Measurements from ENCODE around the gene DMAC2L.

DMAC2L gene

GRCh38 chr14:50340963-50341362 lies 28.8 kb downstream of the DMAC2L start:
- no peaks in the 10 kb centered on the region for H3K27me3 ChIP-seq (ENCODE audit: control insufficient read depth in 1 of 2, insufficient read depth in 2 of 2, low read length in 2 of 2)
- no peak overlapping the region for H3K4me3 ChIP-seq (ENCODE audit: low read depth in 1 of 2, low read length in 2 of 2)
- H3K27ac ChIP-seq (ENCODE audit: low read depth, low read length): no peak overlapping the region
- peaks cover 0 to 5% of the 10 kb centered on the region in 2 donors for H3K36me3 ChIP-seq (ENCODE audit: control insufficient read depth in 1 of 2, insufficient read depth in 2 of 2, low read length in 2 of 2)
- H3K9ac ChIP-seq (ENCODE audit: low read depth in 1 of 2, low read length in 2 of 2): no peak overlapping the region
- no peaks in the 10 kb centered on the region for H3K9me3 ChIP-seq (ENCODE audit: control insufficient read depth in 1 of 2, low read length in 2 of 2)
- peaks cover 14 to 30% of the 10 kb centered on the region in 2 donors for H3K4me1 ChIP-seq (ENCODE audit: control insufficient read depth in 1 of 2, insufficient read depth in 2 of 2, low read length in 2 of 2)

GRCh38 chr14:50342221-50343078 lies 30.3 kb downstream of the DMAC2L start:
- H3K4me1 ChIP-seq (ENCODE audit: control insufficient read depth in 1 of 2, insufficient read depth in 2 of 2, low read length in 2 of 2): peaks cover 14 to 23% of the 10 kb centered on the region in 2 donors
- H3K27me3 ChIP-seq (ENCODE audit: control insufficient read depth in 1 of 2, insufficient read depth in 2 of 2, low read length in 2 of 2): no peaks in the 10 kb centered on the region
- H3K36me3 ChIP-seq (ENCODE audit: control insufficient read depth in 1 of 2, insufficient read depth in 2 of 2, low read length in 2 of 2): peaks cover 0 to 4% of the 10 kb centered on the region in 2 donors
- no peak overlapping the region for H3K4me3 ChIP-seq (ENCODE audit: low read depth in 1 of 2, low read length in 2 of 2)
- no peak overlapping the region for H3K27ac ChIP-seq (ENCODE audit: low read depth, low read length)
- no peaks in the 10 kb centered on the region for H3K9me3 ChIP-seq (ENCODE audit: control insufficient read depth in 1 of 2, low read length in 2 of 2)
- H3K9ac ChIP-seq (ENCODE audit: low read depth in 1 of 2, low read length in 2 of 2): no peak overlapping the region

GRCh38 chr14:50343434-50343833 lies 31.3 kb downstream of the DMAC2L start:
- Histone ChIP-seq H3K36me3 (ENCODE audit: control insufficient read depth in 1 of 2, insufficient read depth in 2 of 2, low read length in 2 of 2) (peaks cover 0 to 4% of the 10 kb centered on the region in 2 donors), H3K27ac (ENCODE audit: low read depth, low read length) (no peak overlapping the region), H3K9me3 (ENCODE audit: control insufficient read depth in 1 of 2, low read length in 2 of 2) (no peaks in the 10 kb centered on the region), H3K4me1 (ENCODE audit: control insufficient read depth in 1 of 2, insufficient read depth in 2 of 2, low read length in 2 of 2) (peaks cover 7 to 19% of the 10 kb centered on the region in 2 donors), H3K9ac (ENCODE audit: low read depth in 1 of 2, low read length in 2 of 2) (no peak overlapping the region), H3K27me3 (ENCODE audit: control insufficient read depth in 1 of 2, insufficient read depth in 2 of 2, low read length in 2 of 2) (no peaks in the 10 kb centered on the region), H3K4me3 (ENCODE audit: low read depth in 1 of 2, low read length in 2 of 2) (no peak overlapping the region)

GRCh38 chr14:50344116-50344775 lies 32.1 kb downstream of the DMAC2L start:
- Histone ChIP-seq H3K27me3 (ENCODE audit: control insufficient read depth in 1 of 2, insufficient read depth in 2 of 2, low read length in 2 of 2) (no peaks in the 10 kb centered on the region), H3K36me3 (ENCODE audit: control insufficient read depth in 1 of 2, insufficient read depth in 2 of 2, low read length in 2 of 2) (peaks cover 0 to 4% of the 10 kb centered on the region in 2 donors), H3K9me3 (ENCODE audit: control insufficient read depth in 1 of 2, low read length in 2 of 2) (no peaks in the 10 kb centered on the region), H3K4me1 (ENCODE audit: control insufficient read depth in 1 of 2, insufficient read depth in 2 of 2, low read length in 2 of 2) (peaks cover 7 to 11% of the 10 kb centered on the region in 2 donors), H3K27ac (ENCODE audit: low read depth, low read length) (no peak overlapping the region), H3K4me3 (ENCODE audit: low read depth in 1 of 2, low read length in 2 of 2) (no peak overlapping the region), H3K9ac (ENCODE audit: low read depth in 1 of 2, low read length in 2 of 2) (no peak overlapping the region)

GRCh38 chr14:50344876-50345563 lies 32.9 kb downstream of the DMAC2L start:
- Histone ChIP-seq H3K4me3 (ENCODE audit: low read depth in 1 of 2, low read length in 2 of 2) (no peak overlapping the region), H3K27ac (ENCODE audit: low read depth, low read length) (no peak overlapping the region), H3K9me3 (ENCODE audit: control insufficient read depth in 1 of 2, low read length in 2 of 2) (no peaks in the 10 kb centered on the region), H3K36me3 (ENCODE audit: control insufficient read depth in 1 of 2, insufficient read depth in 2 of 2, low read length in 2 of 2) (peaks cover 0 to 4% of the 10 kb centered on the region in 2 donors), H3K9ac (ENCODE audit: low read depth in 1 of 2, low read length in 2 of 2) (no peak overlapping the region), H3K27me3 (ENCODE audit: control insufficient read depth in 1 of 2, insufficient read depth in 2 of 2, low read length in 2 of 2) (no peaks in the 10 kb centered on the region), H3K4me1 (ENCODE audit: control insufficient read depth in 1 of 2, insufficient read depth in 2 of 2, low read length in 2 of 2) (peaks cover 3 to 6% of the 10 kb centered on the region in 2 donors)

GRCh38 chr14:50345846-50346422 lies 33.8 kb downstream of the DMAC2L start:
- Histone ChIP-seq H3K36me3 (ENCODE audit: control insufficient read depth in 1 of 2, insufficient read depth in 2 of 2, low read length in 2 of 2) (peaks cover 0 to 4% of the 10 kb centered on the region in 2 donors), H3K4me3 (ENCODE audit: low read depth in 1 of 2, low read length in 2 of 2) (no peak overlapping the region), H3K4me1 (ENCODE audit: control insufficient read depth in 1 of 2, insufficient read depth in 2 of 2, low read length in 2 of 2) (no peaks in the 10 kb centered on the region), H3K27me3 (ENCODE audit: control insufficient read depth in 1 of 2, insufficient read depth in 2 of 2, low read length in 2 of 2) (no peaks in the 10 kb centered on the region), H3K9ac (ENCODE audit: low read depth in 1 of 2, low read length in 2 of 2) (no peak overlapping the region), H3K27ac (ENCODE audit: low read depth, low read length) (no peak overlapping the region), H3K9me3 (ENCODE audit: control insufficient read depth in 1 of 2, low read length in 2 of 2) (no peaks in the 10 kb centered on the region)

- H3K9me3 ChIP-seq (ENCODE audit: control insufficient read depth in 1 of 2, low read length in 2 of 2): no peaks in the 10 kb centered on the region
Observed at GRCh38 chr14:50347521-50347920, 35.4 kb downstream of the DMAC2L start.

GRCh38 chr14:50348933-50349332 lies 36.8 kb downstream of the DMAC2L start:
- H3K9ac ChIP-seq (ENCODE audit: low read depth in 1 of 2, low read length in 2 of 2): no peak overlapping the region
- H3K27ac ChIP-seq (ENCODE audit: low read depth, low read length): no peak overlapping the region
- no peak overlapping the region for H3K4me3 ChIP-seq (ENCODE audit: low read depth in 1 of 2, low read length in 2 of 2)
- no peaks in the 10 kb centered on the region for H3K9me3 ChIP-seq (ENCODE audit: control insufficient read depth in 1 of 2, low read length in 2 of 2)
- no peaks in the 10 kb centered on the region for H3K27me3 ChIP-seq (ENCODE audit: control insufficient read depth in 1 of 2, insufficient read depth in 2 of 2, low read length in 2 of 2)
- peaks cover 2 to 4% of the 10 kb centered on the region in 2 donors for H3K36me3 ChIP-seq (ENCODE audit: control insufficient read depth in 1 of 2, insufficient read depth in 2 of 2, low read length in 2 of 2)
- H3K4me1 ChIP-seq (ENCODE audit: control insufficient read depth in 1 of 2, insufficient read depth in 2 of 2, low read length in 2 of 2): no peaks in the 10 kb centered on the region

More at GRCh38 chr14:50347521-50347920, 35.4 kb downstream of the DMAC2L start:
- Histone ChIP-seq H3K4me3 (ENCODE audit: low read depth in 1 of 2, low read length in 2 of 2) (no peak overlapping the region), H3K27me3 (ENCODE audit: control insufficient read depth in 1 of 2, insufficient read depth in 2 of 2, low read length in 2 of 2) (no peaks in the 10 kb centered on the region), H3K4me1 (ENCODE audit: control insufficient read depth in 1 of 2, insufficient read depth in 2 of 2, low read length in 2 of 2) (no peaks in the 10 kb centered on the region), H3K36me3 (ENCODE audit: control insufficient read depth in 1 of 2, insufficient read depth in 2 of 2, low read length in 2 of 2) (peaks cover 0 to 4% of the 10 kb centered on the region in 2 donors), H3K9ac (ENCODE audit: low read depth in 1 of 2, low read length in 2 of 2) (no peak overlapping the region), H3K27ac (ENCODE audit: low read depth, low read length) (no peak overlapping the region)

- no peak overlapping the region for H3K4me3 ChIP-seq (ENCODE audit: low read depth in 1 of 2, low read length in 2 of 2)
- peaks cover 1 to 7% of the 10 kb centered on the region in 2 donors for H3K36me3 ChIP-seq (ENCODE audit: control insufficient read depth in 1 of 2, insufficient read depth in 2 of 2, low read length in 2 of 2)
- H3K9me3 ChIP-seq (ENCODE audit: control insufficient read depth in 1 of 2, low read length in 2 of 2): no peaks in the 10 kb centered on the region
- no peaks in the 10 kb centered on the region for H3K4me1 ChIP-seq (ENCODE audit: control insufficient read depth in 1 of 2, insufficient read depth in 2 of 2, low read length in 2 of 2)
- no peak overlapping the region for H3K27ac ChIP-seq (ENCODE audit: low read depth, low read length)
- H3K27me3 ChIP-seq (ENCODE audit: control insufficient read depth in 1 of 2, insufficient read depth in 2 of 2, low read length in 2 of 2): no peaks in the 10 kb centered on the region
- H3K9ac ChIP-seq (ENCODE audit: low read depth in 1 of 2, low read length in 2 of 2): no peak overlapping the region
Observed at GRCh38 chr14:50350975-50351374, 38.9 kb downstream of the DMAC2L start.

All from duodenal mucosa (tissue), 2 donors.